GM19395 (cell line): ENCODE data around the gene SETD2.

Source experiments
- ATAC-seq: cut with Tn5 transposase; IDR thresholded peaks from one replicate; pipeline ENCODE4 v1.9.1; 2021; ENCODE audit warnings: mild to moderate bottlenecking, moderate library complexity; ENCODE audit not compliant: unreplicated experiment

Gene SETD2

GRCh38 chr3:46986782-46987310 is 177.1 kb downstream of the SETD2 start:
- no peak for ATAC-seq

DNA sequence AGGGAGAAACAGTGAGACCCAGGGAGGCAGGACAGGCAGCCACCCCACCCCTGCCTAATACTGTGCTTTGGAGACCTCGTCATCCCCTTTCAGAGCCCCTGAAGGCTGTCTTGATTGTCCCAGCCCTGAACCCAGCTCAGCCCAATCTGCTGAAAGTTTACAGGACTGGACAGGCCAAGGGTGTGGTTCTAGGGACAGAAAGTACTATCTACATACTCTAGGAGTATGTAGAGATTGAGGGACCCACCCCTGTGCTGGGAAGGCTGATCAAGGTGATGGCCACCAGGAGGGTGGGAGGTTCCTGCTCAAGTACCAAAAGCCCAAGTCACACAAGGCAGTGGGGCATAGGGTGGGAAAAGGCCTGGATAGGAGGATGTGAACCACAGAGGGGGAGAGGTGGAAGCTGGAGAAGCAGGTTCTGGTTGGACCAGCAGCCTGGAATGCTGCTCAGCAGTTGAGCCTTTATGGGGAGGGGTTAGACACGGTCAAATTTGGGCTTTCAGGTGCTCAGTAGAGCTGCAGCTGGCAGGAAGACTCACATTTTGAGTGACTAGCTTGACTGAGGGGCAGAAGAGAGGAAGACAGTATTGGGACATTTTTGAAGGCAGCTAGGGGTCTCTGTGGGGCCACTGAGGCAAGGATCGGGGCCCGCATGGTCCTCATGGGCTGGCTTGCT is 177.7 kb downstream of the SETD2 start:
- no peak for ATAC-seq

- no peak for ATAC-seq
These were observed 178.3 kb downstream of the SETD2 start for GRCh38 chr3:46985588-46985987.

- no peak for ATAC-seq
These were observed 179.1 kb downstream of the SETD2 start for GRCh38 chr3:46984591-46985459.

- no peak for ATAC-seq
These were observed 181.4 kb downstream of the SETD2 start for GRCh38 chr3:46982546-46982945.

- ATAC-seq, result no peak
These were observed 181.9 kb downstream of the SETD2 start for GRCh38 chr3:46981932-46982471.

DNA sequence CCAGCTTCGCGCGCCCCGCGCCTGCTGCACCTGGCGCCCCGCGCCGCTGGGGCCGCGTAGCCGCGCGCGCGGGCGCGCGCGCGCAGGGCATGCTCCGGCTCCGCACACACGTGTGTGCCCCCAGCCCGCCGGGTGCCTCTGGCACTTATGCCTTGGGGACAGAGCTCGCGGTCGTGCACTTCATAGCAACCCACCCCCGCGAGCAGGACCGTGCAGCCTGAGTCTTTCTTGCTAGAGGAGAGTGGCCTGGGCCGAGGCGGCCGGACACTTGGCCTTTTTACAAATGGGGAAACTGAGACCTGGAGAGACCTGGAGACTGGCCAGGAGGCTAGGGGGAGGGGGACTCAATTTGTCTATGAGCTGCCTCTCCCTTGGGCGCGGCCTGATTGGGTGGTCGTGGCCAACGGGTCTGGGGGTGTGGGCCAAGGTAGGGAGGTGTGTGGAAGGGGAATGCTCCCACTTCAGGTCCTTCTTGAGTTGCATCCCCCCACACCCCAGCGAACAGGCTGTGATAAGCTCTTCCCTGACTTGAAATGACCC is 183.9 kb downstream of the SETD2 start:
- ATAC-seq, result no peak

DNA sequence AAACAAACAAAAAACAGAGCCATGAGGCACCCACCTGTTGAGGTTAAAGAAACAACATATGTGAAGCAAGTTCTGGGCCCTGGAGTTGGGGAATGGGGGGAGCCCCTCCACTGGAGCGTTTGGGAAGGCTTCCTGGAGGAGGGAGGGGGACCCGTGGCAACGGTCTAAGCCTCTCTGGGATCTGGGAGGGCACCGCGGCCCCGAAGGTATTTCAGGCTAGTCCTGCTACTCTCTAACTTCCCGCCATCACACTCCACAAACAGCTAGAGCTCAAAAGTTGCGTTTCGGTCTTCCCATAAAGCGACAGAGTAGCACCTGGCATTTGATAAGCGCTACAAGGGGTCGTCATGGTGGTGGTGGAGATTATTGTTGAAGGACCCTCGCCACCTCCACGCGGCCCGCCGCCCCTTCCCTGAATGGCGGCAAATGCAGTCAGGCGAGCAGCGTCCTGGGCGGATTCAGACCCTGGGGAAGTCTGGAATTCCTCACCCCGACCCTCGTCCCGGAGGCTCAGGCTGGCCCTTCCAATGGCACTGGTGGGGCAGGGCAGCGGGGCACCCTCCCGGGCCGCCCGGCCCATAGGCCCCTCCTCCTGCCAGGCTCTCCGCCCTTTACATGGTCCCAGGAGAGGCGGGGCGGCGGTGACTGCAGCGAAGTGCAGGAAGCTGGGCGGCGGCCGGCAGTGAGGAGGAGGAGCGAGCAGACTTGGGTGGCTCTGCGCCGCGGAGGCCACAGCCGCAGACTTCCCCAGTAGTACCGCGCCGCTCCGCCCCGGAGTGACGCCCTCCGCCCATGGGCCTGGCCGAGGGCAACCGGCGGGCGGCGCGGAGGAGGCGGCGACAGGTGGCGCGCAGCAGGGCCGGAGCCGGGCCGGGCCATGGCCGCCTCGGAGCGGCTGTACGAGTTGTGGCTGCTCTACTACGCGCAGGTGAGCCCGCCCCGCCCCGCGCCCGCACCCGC is 184.6 kb downstream of the SETD2 start, which contains the start of gene NBEAL2:
TSS of gene NBEAL2 (plus strand) at position 682 of the 960 bp plus-strand sequence. CDS start at position 878, 196 bp downstream.
- peak; percentile 75 for ATAC-seq

DNA sequence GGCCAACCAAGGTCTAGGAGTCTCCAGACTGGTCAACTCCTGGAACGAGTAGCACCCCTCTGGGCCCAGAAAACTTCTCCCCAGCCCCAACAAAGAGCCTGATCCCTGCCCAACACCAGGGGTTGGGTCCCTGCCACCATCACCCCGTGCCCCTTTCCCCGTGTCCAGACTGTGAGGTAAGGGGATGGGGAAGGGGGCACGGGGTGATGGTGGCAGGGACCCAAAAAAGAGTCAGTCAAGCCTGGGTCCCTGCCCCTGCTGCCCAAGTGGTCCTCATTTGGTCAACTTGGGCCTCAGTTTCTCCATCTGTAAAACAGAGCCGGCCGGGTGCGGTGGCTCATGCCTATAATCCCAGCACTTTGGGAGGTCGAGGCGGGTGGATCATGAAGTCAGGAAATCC is 185.5 kb downstream of the SETD2 start:
- no peak for ATAC-seq

GRCh38 chr3:46977811-46978195 is 186.1 kb downstream of the SETD2 start:
- ATAC-seq, result no peak

GRCh38 chr3:46976326-46977190 is 187.4 kb downstream of the SETD2 start, which contains the start of gene CCDC12:
Gene CCDC12 (minus strand): TSS chr3:46976745. CDS start chr3:46976732, 13 bp downstream.
- peak; percentile 61 for ATAC-seq

GRCh38 chr3:46974421-46975171 is 189.3 kb downstream of the SETD2 start:
- ATAC-seq, result no peak

GRCh38 chr3:46972396-46972795 is 191.5 kb downstream of the SETD2 start:
- no peak for ATAC-seq

DNA sequence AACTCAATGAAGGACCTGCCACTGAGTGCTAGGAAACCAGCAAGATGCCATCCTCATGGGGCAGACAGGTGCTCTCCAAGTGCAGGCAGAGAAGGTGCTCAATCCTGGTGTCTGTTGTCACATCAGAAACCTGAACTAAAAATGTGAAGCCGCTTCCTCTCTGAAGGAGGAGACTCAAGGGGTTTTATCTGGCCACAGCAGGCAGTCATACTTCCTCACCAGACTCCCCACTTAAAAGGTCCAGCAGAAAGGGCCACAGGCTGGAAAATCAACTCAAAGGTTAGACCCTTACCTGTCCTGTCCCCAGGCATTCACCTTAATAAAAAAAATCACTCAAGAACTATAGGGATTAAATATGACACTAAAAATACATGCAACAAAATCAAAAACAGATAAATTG is 192.2 kb downstream of the SETD2 start:
- no peak for ATAC-seq

DNA sequence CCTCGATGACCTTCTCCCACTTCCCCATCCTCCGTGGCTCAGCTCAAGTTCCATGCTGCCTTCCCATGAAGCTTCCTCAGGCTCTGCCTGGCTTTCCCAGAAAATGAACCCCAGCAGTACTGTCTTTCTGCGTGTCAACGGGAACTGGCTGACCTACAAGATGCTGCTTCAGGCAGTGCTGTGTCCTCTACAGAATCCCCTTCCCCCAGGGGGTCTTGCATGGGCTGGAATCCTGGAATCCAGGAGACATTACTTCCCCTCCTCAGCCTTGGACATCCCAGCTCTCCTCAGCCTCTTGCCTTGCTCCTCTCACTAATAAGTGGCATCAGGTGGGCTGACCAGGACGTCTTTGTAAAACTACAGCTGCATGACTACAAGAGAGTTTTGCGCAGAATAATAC is 192.8 kb downstream of the SETD2 start:
- ATAC-seq, result no peak

DNA sequence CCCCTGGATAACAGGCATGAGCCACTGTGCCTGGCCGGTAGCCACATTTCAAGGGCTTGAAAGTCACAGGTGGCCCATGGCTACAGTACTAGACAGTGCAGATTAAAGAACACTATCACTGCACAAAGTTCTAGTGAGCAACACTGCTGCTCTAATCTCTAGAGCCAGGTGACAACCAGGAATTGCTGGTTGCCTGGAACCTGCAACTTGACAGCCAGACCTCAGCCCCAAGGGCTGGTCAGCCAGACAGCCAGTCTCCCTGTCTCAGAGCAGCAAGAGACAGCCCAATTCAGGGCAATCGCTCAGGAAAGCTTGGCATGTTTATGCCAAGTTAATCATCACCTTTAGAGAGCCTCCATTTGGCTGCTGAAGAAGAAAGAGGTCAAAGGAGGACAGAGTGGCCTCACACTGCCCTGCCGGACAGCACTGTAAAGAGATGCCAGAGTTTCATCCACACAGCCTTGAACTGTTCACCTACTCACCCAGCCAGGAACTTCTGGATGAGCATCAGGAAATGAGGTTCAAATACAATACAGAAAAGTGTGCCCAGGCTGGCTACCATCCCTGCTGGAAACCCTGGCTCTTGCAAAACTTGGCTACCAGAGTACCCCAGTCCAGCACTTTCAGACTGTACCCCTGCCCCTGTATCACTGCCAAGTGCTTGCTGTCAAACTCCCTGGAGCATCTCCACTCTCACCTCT is 193.4 kb downstream of the SETD2 start:
- ATAC-seq, result no peak

DNA sequence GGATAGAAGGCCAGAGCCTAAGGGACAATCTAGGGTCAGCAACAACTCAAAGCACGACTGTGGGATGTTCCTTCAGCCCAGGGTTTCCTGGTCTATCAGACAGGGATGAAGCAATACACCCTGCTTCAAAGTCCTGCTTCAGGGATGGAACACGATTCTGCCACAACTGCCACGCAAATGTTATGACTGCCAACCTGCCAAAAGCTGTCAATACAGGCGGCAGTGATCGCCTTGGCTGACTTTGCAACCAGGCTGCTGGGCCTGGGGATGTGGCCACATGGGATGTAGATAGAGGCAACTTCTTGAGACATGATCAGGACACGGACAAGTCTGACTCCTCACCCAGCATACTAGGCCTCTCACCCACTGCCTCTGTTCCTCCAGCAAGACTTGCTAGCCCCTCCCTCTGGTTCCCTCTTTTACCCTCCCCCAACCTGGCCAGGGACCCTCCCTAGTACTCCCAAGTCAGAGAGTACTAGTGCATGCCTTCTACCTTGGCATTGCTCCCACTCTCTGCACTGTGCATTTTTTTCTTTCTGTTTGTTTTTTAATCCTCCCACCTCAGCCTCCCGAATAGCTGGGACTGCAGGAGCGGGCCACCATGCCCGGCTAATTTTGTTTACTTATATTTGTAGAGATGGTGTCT is 195.0 kb downstream of the SETD2 start:
- ATAC-seq, result no peak
